Mammary epithelial cell (primary cell): ENCODE measurements around the gene SH3RF3.

Experiments
- CTCF ChIP-seq, 2 donors: IDR thresholded peaks in 1 of 2; conservative IDR thresholded peaks in 1 of 2; 2 replicates each; pipeline ENCODE4 v1.5.1; 2011 to 2012; ENCODE audit warnings: inconsistent platforms in 2 of 2, low read length in 2 of 2, mild to moderate bottlenecking in 2 of 2, control low read depth in 1 of 2, low read depth in 1 of 2; ENCODE audit not compliant: insufficient read depth in 1 of 2; ENCODE audit errors: extremely low read depth in 1 of 2
- EZH2 ChIP-seq: IDR thresholded peaks from 2 replicates; pipeline ENCODE4 v1.6.1; 2012; ENCODE audit warnings: low read length, inconsistent platforms, borderline replicate concordance

GRCh38 chr2:109155553-109156451 is 26.8 kb downstream of the SH3RF3 start:
- TF ChIP-seq CTCF (conservative IDR thresholded peaks at IDR 0.05 in 1 of 2, IDR thresholded peaks at IDR 0.05 in 1 of 2; ENCODE audit: extremely low read depth in 1 of 2, insufficient read depth in 1 of 2, low read depth in 1 of 2, low read length in 2 of 2) (no peak), EZH2 (no peak)
